NCI-H524 treated with DMSO at 0.1 percent for 48 hours (cell line): ENCODE results near the gene KLK3.
"Not testable (repeated sequence)": the region's sequence is repeated elsewhere in the genome, so short reads cannot be mapped to it uniquely, and the experiment has no call there.

Experiments used
- DNase-seq: peaks from one replicate; lab custom pipeline; 2025; lab: John Stamatoyannopoulos, UW

Gene KLK3

GRCh38 chr19:50861496-50862286, 7.0 kb downstream of the KLK3 start:
- no peak for DNase-seq

GRCh38 chr19:50869479-50869878, 14.8 kb downstream of the KLK3 start:
- DNase-seq: no peak

GRCh38 chr19:50870417-50871089, 15.8 kb downstream of the KLK3 start:
- DNase-seq: no peak

GRCh38 chr19:50873056-50873455, 18.3 kb downstream of the KLK3 start, which contains the start of gene KLK2:
KLK2 (plus strand) TSS chr19:50873439; CDS start chr19:50873474, 35 bp downstream.
- no peak for DNase-seq

DNA sequence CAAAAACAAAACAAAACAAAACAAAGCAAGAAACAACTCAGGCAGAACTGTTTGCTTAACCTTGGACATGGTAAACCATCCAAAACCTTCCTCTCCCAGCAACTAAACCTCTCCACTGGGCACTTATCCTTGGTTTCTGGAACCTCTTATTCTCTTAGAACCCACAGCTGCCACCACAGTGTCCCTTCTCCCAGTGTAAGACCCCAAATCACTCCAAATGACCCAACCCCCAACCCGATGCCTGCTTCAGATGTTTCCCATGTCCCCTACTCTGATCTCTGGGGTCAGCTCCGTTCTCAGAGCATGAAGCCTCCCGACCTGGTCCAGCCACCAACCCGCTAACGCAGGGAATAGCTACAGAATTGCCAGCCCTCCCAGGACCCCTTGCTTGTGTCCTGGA, 19.5 kb downstream of the KLK3 start:
- DNase-seq: no peak

DNA sequence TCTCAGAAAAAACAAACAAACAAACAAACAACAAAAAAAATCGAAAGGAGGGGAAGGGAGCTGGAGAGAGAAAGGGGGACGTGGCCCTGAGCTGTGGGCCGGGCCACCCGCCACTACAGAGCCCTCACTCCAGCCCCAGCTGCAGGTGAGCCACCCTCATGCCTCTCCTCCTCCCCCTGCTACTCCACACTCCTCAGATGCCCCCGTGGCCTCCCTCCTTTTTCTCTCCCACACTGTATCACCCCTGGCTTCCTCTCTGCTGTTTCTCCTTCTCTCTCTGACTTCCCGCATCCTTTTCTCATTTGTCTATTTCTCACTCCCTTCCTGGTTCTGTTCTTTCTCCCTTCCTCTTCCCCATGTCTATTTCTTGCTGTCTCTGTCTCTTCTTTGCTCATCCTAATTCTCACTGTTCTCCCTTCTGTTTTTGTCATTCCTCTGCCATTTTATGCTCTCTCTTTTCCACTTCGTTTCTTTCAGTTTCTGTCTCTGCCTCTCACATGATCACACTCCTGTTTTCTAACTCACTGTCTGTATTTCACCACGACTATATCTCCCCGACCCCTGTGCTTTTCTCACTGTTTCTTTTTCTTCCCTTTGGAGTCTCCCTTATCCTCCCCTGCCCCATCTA, 21.2 kb downstream of the KLK3 start:
- DNase-seq: no peak

- no peak for DNase-seq
These were observed 21.7 kb downstream of the KLK3 start for GRCh38 chr19:50876456-50876855.

- DNase-seq: no peak
These were observed 22.6 kb downstream of the KLK3 start for GRCh38 chr19:50877338-50877737.

GRCh38 chr19:50878851-50879250, 24.1 kb downstream of the KLK3 start:
- no peak for DNase-seq

DNA sequence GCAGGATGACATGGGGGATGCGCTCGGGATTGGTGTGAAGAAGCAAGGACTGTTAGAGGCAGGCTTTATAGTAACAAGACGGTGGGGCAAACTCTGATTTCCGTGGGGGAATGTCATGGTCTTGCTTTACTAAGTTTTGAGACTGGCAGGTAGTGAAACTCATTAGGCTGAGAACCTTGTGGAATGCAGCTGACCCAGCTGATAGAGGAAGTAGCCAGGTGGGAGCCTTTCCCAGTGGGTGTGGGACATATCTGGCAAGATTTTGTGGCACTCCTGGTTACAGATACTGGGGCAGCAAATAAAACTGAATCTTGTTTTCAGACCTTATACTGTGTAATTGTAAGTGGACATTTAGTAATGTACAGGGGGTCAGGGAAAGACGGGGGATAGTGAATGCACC, 25.5 kb downstream of the KLK3 start:
- DNase-seq: no peak

DNA sequence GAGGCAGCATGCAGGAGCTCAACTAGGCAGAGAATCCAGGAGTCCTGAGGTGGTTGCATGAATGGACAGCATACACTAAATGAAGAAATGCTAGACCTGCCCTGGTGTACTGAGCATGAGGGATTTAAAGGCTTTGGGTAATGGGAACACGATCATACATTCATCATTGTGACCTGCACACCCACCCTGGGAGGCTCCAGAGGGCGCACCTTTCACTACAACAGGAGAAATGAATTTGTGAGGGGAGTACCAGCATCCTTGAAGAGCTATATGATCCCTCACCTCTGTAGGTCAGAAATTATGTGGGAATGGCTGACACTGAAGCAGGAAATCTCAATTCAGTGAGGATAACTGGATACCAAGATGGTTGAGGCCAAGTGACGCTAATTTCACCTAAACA, 27.5 kb downstream of the KLK3 start:
- DNase-seq: no peak

- DNase-seq: no peak
These were observed 34.9 kb downstream of the KLK3 start for GRCh38 chr19:50889638-50890037.

- DNase-seq: no peak
These were observed 35.9 kb downstream of the KLK3 start for GRCh38 chr19:50890422-50891252.

GRCh38 chr19:50891253-50891625, 36.5 kb downstream of the KLK3 start:
- no peak for DNase-seq

DNA sequence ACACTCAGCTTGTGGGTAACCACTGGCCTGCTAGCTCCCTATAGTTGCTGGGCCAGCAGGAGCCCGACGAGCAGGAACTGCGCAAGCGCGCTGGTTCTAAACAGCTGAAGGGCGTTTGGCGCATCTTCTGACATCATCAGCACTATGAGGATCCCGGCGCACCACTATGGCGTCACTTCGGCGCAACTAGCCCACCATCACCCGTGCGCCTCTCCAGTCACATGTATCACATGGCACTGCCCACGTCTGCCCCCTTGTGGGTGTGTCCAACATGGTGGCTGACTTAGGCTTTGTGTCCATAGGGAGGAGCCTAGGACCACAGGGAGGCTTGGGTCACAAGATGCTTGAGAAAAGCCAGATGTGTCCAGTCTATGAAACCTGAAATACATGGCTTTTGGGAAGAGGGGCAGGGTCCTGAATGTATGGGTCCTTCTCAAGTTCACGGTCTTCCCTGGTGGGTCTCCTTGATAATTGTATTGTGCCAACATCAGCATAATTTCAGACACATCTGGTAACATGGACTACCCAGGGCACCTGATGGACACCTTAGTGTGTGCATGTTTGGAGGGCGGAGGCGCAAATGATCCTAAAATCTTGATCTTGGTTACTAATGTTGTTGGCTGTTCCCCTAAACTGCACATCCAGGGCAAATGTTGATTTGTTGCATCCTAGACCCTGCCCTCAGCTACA, 38.5 kb downstream of the KLK3 start:
- no peak for DNase-seq

DNA sequence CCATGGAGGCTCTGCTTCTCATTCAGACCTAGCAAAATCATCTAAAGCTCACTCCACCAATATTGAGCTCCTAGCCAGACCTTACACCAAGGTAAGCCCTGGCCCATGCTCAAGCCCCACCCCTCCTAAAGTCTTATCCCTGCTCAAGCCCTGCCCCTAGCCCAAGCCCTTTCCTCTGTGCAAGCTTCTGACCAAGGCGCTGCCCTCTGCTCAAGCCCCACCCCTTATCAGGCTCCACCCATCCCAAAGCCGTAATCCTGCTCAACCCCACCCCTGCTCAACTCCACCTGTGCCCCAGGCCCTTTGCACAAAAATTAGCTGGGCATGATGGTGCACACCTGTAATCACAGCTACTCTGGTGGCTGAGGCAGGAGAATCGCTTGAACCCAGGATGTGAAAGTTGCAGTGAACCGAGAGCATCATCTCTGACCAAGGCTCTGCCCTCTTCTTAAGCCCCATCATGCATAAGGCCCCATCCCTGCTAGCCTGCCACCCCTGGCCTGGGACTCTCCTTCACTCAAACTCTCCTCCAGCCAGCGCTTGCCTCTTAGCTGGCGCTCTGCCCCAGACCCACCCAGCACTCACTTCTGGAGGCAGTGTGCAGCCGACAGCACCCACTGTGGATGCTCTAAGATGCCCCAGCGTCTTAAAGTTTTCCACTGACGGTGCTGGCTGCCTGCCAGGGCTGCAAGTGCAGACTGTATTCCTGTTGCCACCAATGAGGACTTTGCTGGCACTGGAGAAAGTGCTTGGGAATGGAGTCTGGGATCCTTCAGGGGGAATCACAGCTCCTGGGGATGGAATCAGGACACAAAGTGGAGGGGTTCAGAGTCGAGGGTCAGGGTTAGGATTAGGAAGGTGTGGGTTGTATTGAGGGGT, 40.0 kb downstream of the KLK3 start:
- DNase-seq: no peak

GRCh38 chr19:50896089-50896590, 41.4 kb downstream of the KLK3 start:
- DNase-seq: not testable (repeated sequence)

DNA sequence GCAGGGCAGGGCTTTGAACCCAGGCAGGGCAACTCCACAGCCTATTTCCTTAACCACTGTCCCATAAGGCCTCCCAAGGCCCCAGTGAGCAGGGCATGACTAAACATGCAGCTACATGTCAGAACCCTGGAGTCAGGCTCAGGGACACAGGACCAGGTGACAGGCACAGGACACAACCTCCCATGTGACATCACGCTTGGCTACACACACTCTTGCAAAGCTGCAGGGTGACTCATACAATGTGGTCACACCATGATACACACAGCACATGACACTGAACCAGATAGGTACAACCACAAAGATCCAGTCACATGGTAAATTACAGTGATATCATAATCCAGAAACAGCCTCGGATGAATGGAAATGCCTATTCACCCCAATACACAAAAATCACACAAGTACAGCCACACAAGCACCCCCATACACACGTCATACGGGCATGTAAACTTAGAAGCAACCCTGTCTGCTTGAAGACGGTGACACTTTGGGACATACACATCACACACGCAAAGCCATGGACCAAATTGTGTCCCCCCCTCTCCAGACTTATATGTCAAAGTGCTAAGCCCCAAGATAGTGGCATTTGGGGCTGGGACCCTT, 42.0 kb downstream of the KLK3 start:
- no peak for DNase-seq

- DNase-seq: no peak
These were observed 42.5 kb downstream of the KLK3 start for GRCh38 chr19:50897191-50897607.

- no peak for DNase-seq
These were observed 42.9 kb downstream of the KLK3 start for GRCh38 chr19:50897612-50898011.
